ENCODE measurements around the gene PSMC3IP.

DNA sequence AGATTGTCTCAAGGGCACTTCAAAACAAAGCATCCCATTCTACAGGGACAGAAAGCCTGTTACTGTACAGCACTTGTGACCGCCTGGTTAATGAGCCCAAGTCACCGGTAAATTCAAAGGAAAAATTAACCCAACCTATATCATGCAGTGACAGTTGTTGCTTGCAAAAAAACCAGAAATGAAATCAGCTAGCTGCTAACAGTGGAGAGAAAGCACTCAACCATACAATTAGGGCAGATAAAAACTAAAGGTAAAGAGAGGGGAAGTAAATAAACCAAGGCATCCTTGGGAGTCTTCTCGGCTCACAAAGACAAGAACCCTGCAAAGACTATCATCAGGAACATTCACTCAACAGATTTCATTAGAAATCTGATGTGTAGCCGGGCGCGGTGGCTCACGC is 25.8 kb upstream of the PSMC3IP start:
- TF ChIP-seq POLR2A (IDR thresholded peaks at IDR 0.05): no peak
- TF ChIP-seq, protein P1, sequence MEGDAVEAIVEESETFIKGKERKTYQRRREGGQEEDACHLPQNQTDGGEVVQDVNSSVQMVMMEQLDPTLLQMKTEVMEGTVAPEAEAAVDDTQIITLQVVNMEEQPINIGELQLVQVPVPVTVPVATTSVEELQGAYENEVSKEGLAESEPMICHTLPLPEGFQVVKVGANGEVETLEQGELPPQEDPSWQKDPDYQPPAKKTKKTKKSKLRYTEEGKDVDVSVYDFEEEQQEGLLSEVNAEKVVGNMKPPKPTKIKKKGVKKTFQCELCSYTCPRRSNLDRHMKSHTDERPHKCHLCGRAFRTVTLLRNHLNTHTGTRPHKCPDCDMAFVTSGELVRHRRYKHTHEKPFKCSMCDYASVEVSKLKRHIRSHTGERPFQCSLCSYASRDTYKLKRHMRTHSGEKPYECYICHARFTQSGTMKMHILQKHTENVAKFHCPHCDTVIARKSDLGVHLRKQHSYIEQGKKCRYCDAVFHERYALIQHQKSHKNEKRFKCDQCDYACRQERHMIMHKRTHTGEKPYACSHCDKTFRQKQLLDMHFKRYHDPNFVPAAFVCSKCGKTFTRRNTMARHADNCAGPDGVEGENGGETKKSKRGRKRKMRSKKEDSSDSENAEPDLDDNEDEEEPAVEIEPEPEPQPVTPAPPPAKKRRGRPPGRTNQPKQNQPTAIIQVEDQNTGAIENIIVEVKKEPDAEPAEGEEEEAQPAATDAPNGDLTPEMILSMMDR (IDR thresholded peaks at IDR 0.05): no peak
